ENCODE results near the gene MICU2. TPM values are rescaled to one million over a fixed set of nuclear protein-coding genes. Genes with fewer than 3 reads are reported as not detected.
"Not testable (repeated sequence)": the region's sequence is repeated elsewhere in the genome, so short reads cannot be mapped to it uniquely, and the experiment has no call there.

The MICU2 gene
- total RNA-seq, 1 donor = 56.6 TPM

DNA sequence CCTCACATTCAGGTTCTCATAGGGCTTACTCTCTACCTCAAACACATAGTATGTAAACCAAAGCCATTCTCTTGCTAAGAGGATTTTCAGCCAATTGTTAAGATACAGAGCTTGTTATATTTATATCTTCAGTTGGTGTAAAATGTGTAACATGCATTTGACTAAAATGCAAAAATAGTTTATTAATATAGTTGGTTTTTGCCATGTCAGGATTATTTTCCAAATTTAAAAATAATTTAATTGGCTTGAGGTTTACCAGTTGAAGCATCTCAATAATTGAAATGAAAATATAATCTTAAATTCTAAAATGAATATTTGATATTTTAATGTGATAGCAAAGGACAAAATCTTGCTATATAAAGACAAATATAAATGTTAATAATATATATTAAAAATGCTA, 7.2 kb downstream of the MICU2 start:
- TF ChIP-seq, protein P1, sequence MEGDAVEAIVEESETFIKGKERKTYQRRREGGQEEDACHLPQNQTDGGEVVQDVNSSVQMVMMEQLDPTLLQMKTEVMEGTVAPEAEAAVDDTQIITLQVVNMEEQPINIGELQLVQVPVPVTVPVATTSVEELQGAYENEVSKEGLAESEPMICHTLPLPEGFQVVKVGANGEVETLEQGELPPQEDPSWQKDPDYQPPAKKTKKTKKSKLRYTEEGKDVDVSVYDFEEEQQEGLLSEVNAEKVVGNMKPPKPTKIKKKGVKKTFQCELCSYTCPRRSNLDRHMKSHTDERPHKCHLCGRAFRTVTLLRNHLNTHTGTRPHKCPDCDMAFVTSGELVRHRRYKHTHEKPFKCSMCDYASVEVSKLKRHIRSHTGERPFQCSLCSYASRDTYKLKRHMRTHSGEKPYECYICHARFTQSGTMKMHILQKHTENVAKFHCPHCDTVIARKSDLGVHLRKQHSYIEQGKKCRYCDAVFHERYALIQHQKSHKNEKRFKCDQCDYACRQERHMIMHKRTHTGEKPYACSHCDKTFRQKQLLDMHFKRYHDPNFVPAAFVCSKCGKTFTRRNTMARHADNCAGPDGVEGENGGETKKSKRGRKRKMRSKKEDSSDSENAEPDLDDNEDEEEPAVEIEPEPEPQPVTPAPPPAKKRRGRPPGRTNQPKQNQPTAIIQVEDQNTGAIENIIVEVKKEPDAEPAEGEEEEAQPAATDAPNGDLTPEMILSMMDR (IDR thresholded peaks at IDR 0.05; ENCODE audit: insufficient read depth, low read depth, low read length) = no peak
- no peak for DNase-seq (ENCODE audit: low read depth)
- H3K4me3 ChIP-seq (ENCODE audit: low read depth, low read length) = no peak overlapping the region

DNA sequence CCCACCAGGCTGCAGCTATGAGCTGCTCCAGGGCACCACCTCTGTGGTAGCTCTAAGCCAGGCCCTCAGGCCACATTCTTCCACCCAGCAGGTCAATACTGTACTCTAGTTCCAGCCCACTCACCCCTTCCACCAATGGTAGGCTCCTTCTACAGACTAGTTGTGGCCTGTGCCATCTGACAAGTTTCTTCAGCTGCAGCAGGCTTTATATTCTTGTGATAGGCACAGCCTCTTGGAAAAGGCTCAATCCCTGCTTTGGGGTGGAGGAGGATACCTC, 8.5 kb downstream of the MICU2 start:
- TF ChIP-seq, protein P1 (IDR thresholded peaks at IDR 0.05; ENCODE audit: insufficient read depth, low read depth, low read length) = no peak
- DNase-seq (ENCODE audit: low read depth) = no peak
- no peak overlapping the region for H3K4me3 ChIP-seq (ENCODE audit: low read depth, low read length)

DNA sequence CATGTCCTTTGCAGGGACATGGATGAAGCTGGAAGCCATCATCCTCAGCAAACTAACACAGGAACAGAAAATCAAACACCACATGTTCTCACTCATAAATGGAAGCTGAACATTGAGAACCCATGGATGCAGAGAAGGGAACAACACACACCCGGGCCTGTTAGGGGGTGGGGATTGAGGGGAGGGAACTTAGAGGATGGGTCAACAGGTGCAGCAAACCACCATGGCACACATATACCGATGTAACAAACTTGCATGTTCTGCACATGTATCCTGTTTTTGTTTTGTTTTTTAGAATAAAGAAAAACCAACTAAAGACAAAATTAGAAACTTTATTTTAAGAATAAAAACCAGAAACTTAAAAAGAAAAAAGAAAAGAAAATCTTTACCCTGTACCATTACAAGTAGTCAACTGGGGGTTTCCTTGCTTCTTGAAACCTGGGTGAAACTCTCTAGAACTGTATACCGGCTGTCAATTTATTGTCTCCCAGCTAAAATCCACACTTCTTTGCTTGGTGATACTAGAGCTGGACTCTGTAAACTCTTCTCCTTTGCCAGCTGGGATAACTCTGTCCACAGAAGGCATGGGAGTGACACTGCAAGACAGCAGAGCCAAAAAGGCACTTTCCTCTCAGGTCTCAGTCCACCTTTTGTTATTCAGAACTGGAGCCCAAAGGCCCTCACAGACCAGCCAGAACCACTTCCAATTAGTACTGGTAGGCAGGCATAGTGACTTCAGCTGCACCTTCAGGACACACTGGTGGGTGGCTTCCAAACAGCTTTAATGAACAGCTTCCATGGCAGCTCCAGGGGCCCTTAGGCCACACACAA, 9.0 kb downstream of the MICU2 start:
- H3K4me3 ChIP-seq (ENCODE audit: low read depth, low read length) = no peak overlapping the region
- TF ChIP-seq, protein P1 (IDR thresholded peaks at IDR 0.05; ENCODE audit: insufficient read depth, low read depth, low read length) = no peak

DNA sequence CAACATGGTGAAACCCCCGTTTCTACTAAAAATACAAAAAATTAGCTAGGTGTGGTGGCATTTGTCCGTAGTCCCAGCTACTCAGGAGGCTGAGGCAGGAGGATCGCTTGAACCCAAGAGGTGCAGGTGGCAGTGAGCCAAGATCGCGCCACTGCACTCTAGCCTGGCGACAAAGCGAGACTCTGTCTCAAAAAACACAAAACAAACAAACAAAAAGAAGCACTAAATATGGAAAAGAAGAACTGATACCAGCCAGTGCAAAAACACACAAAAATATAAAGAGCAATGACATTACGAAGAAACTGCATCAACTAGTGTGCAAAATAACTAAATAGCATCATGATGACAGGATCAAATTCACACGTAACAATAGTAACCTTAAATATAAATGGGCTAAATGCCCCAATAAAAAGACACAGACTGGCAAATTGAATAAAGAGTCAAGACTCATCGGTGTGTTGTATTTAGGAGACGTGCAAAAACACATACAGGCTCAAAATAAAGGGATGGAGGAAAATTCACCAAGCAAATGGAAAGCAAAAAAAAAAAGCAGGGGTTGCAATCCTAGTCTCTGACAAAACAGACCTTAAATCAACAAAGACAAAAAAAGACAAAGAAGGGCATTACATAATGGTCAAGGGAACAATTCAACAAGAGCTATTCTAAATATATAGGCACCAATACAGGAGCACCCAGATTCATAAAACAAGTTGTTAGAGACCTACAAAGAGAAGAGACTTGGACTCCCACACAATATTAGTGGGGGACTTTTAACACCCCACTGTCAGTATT, 13.1 kb downstream of the MICU2 start:
- not testable (repeated sequence) for H3K4me3 ChIP-seq (ENCODE audit: low read depth, low read length); DNase-seq (ENCODE audit: low read depth)

More for the DNA sequence above, 9.0 kb downstream of the MICU2 start:
- DNase-seq (ENCODE audit: low read depth) = no peak

DNA sequence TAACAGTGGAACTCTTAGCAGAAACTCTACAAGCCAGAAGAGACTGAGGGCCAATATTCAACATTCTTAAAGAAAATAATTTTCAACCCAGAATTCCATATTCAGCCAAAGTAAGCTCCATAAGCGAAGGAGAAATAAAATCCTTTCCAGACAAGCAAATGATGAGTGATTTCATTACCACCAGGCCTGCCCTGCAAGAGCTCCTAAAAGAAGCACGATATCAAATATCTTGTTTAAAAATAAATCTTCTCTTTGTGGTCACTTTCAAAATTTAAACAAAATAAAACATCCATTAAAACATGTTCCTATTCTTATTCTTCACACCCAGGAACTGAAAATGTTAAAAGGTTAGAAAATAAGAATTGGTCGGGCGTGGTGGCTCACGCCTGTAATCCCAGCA, 13.7 kb downstream of the MICU2 start:
- no peak for DNase-seq (ENCODE audit: low read depth)
- TF ChIP-seq, protein P1 (IDR thresholded peaks at IDR 0.05; ENCODE audit: insufficient read depth, low read depth, low read length) = no peak
- no peak overlapping the region for H3K4me3 ChIP-seq (ENCODE audit: low read depth, low read length)

DNA sequence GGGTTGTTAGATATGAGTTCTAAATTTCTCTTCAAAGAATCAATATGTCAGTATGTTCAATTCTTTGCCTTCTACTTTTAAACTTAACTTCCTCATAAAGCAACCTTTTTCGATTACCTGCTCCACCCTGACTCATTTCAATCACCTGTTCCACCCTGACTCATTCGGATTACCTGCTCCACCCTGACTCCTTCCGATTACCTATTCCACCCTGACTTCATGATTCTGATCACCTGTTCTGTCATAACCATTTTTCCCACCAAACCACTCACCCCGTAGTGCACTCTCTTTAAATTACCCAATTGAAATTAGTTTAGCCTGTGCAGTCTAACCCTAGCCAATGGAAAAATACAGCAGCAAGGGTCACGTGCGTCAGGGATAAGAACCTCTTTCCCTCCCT, 14.5 kb downstream of the MICU2 start:
- not testable (repeated sequence) for DNase-seq (ENCODE audit: low read depth); H3K4me3 ChIP-seq (ENCODE audit: low read depth, low read length)

DNA sequence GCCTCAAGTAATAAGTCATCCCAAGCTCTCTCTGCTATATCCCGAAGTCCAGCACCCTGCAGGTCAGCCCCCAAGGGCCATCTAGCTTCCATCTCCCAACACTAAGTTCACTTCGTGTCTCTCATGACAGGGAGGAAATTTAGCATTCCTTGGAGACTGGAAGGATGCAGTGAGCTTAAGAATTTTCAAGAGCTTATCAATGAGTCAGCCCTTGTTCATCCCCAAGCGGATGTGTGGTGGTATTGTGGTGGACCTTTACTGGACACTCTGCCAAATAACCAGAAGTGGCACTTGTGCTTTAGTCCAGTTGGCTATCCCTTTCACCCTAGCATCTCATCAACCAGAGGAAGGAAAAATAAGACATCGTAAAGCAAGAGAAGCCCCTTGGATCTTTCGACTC, 15.6 kb downstream of the MICU2 start:
- peak; percentile 65 for DNase-seq (ENCODE audit: low read depth)
- not testable (repeated sequence) for H3K4me3 ChIP-seq (ENCODE audit: low read depth, low read length)

DNA sequence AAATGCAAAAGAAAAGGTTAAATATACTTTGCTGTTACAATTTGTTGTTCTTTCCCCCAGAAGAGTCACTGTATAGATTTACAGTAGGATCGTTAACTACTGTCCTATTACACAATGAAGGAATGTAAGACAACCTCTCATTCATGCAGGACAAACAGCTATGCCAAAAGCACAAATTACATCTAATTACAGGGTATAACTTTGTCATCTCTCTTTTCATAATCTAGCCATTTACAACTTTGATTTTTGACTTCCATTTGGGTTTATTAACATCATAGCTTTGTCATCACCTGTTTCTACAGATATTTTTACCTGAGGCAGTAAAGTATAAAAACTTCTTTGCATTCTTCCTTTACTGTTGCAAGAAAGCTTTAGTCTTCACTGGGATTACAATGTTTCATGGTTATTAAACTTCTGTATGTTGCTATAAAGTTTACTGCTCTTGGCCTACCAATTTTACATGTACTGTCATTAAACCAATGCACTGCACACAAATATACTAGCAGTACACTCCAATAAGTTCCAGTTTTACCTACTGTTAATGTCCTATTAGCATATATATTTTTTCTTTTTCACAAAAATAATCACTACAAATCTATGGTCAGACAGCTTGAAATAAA, 18.9 kb downstream of the MICU2 start:
- TF ChIP-seq, protein P1 (IDR thresholded peaks at IDR 0.05; ENCODE audit: insufficient read depth, low read depth, low read length) = no peak
- no peak for DNase-seq (ENCODE audit: low read depth)
- H3K4me3 ChIP-seq (ENCODE audit: low read depth, low read length) = no peak overlapping the region
